ENCODE results near the gene RMDN3.
A peak's percentile ranks its signal among the peaks of the same experiment; 100 is the strongest.

The RMDN3 gene

GRCh38 chr15:40787344-40787841, 32.3 kb upstream of the RMDN3 start:
- ChIA-PET CTCF (interaction anchor here (0.6 to 15.4 kb wide), 12 partner anchors 8 to 223 kb away, joined by 3 to 204 read pairs (median 4); partner anchors contain the start of genes C15orf62, CCDC32, GCHFR and RMDN3), POLR2A (interaction anchor here (1.0 kb wide), 1 partner anchor 9 kb away, joined by 3 read pairs; no protein-coding TSS in a partner anchor)
- Histone ChIP-seq H3K4me1 (ENCODE audit: control extremely low read depth in 1 of 4, control insufficient read depth in 4 of 4, insufficient read depth in 4 of 4, low read length in 3 of 4) (peaks cover 7 to 37% (median 18%) of the 10 kb centered on the region in 4 experiments), H3K27ac (ENCODE audit: insufficient read depth in 1 of 2, low read depth in 1 of 2, low read length in 2 of 2, poor library complexity in 1 of 2, severe bottlenecking in 2 of 2) (no peak overlapping the region), H3K4me3 (ENCODE audit: control insufficient read depth in 1 of 7, extremely low read depth in 1 of 7, insufficient read depth in 4 of 7, low read depth in 2 of 7, low read length in 6 of 7) (no peak overlapping the region), H3K36me3 (ENCODE audit: control insufficient read depth in 4 of 4, insufficient read depth in 4 of 4, low read length in 3 of 4) (peaks cover 0 to 6% (median 4%) of the 10 kb centered on the region in 4 experiments), H3K9me3 (ENCODE audit: control extremely low read depth in 1 of 5, control insufficient read depth in 4 of 5, insufficient read depth in 2 of 5, low read depth in 1 of 5, low read length in 4 of 5) (no peaks in the 10 kb centered on the region), H3K27me3 (replicated peaks in 2 of 5; ENCODE audit: control insufficient read depth in 4 of 5, insufficient read depth in 5 of 5, low read length in 4 of 5) (no peaks in the 10 kb centered on the region)
- DNase-seq, result peak in 2 of 3 donors; percentile 49 to 50
- 0% methylated on average over 4 of the region's 4 CpGs for WGBS (ENCODE audit: insufficient coverage)

- Histone ChIP-seq H3K27me3 (replicated peaks in 2 of 5; ENCODE audit: control insufficient read depth in 4 of 5, insufficient read depth in 5 of 5, low read length in 4 of 5) (no peaks in the 10 kb centered on the region), H3K36me3 (ENCODE audit: control insufficient read depth in 4 of 4, insufficient read depth in 4 of 4, low read length in 3 of 4) (peaks cover 0 to 2% (median under 1%) of the 10 kb centered on the region in 4 experiments), H3K9me3 (ENCODE audit: control extremely low read depth in 1 of 5, control insufficient read depth in 4 of 5, insufficient read depth in 2 of 5, low read depth in 1 of 5, low read length in 4 of 5) (no peaks in the 10 kb centered on the region), H3K27ac (ENCODE audit: insufficient read depth in 1 of 2, low read depth in 1 of 2, low read length in 2 of 2, poor library complexity in 1 of 2, severe bottlenecking in 2 of 2) (no peak overlapping the region), H3K4me1 (ENCODE audit: control extremely low read depth in 1 of 4, control insufficient read depth in 4 of 4, insufficient read depth in 4 of 4, low read length in 3 of 4) (peaks cover 7 to 37% (median 18%) of the 10 kb centered on the region in 4 experiments), H3K4me3 (ENCODE audit: control insufficient read depth in 1 of 7, extremely low read depth in 1 of 7, insufficient read depth in 4 of 7, low read depth in 2 of 7, low read length in 6 of 7) (no peak overlapping the region)
- WGBS (ENCODE audit: insufficient coverage), result 100% methylated on average over 1 of the region's 2 CpGs
- DNase-seq, result no peak
- ChIA-PET POLR2A (interaction anchor here (0.6 kb wide), 1 partner anchor 50 kb away, joined by 3 read pairs; no protein-coding TSS in a partner anchor), CTCF (interaction anchor here (1.0 to 15.4 kb wide), 12 partner anchors 11 to 109 kb away, joined by 3 to 204 read pairs (median 9); partner anchors contain the start of genes C15orf62, GCHFR, RMDN3 and VPS18)
These were observed 30.8 kb upstream of the RMDN3 start for GRCh38 chr15:40785814-40786213.

GRCh38 chr15:40785164-40785563, 30.1 kb upstream of the RMDN3 start:
- Histone ChIP-seq H3K9me3 (ENCODE audit: control extremely low read depth in 1 of 5, control insufficient read depth in 4 of 5, insufficient read depth in 2 of 5, low read depth in 1 of 5, low read length in 4 of 5) (no peaks in the 10 kb centered on the region), H3K4me1 (ENCODE audit: control extremely low read depth in 1 of 4, control insufficient read depth in 4 of 4, insufficient read depth in 4 of 4, low read length in 3 of 4) (peaks cover 7 to 37% (median 18%) of the 10 kb centered on the region in 4 experiments), H3K27ac (ENCODE audit: insufficient read depth in 1 of 2, low read depth in 1 of 2, low read length in 2 of 2, poor library complexity in 1 of 2, severe bottlenecking in 2 of 2) (no peak overlapping the region), H3K4me3 (ENCODE audit: control insufficient read depth in 1 of 7, extremely low read depth in 1 of 7, insufficient read depth in 4 of 7, low read depth in 2 of 7, low read length in 6 of 7) (no peak overlapping the region), H3K27me3 (replicated peaks in 2 of 5; ENCODE audit: control insufficient read depth in 4 of 5, insufficient read depth in 5 of 5, low read length in 4 of 5) (no peaks in the 10 kb centered on the region), H3K36me3 (ENCODE audit: control insufficient read depth in 4 of 4, insufficient read depth in 4 of 4, low read length in 3 of 4) (peaks cover 0 to 2% (median 0%) of the 10 kb centered on the region in 4 experiments)
- WGBS (ENCODE audit: insufficient coverage), result 85% methylated on average over 2 of the region's 3 CpGs
- DNase-seq, result no peak
- CTCF ChIA-PET, result interaction anchor here (0.6 to 15.4 kb wide), 13 partner anchors 9 to 109 kb away, joined by 3 to 204 read pairs (median 4); partner anchors contain the start of genes C15orf62, DNAJC17, GCHFR and RMDN3
- POLR2A ChIA-PET, result no interaction called here

GRCh38 chr15:40782609-40783227, 27.7 kb upstream of the RMDN3 start:
- Histone ChIP-seq H3K27ac (ENCODE audit: insufficient read depth in 1 of 2, low read depth in 1 of 2, low read length in 2 of 2, poor library complexity in 1 of 2, severe bottlenecking in 2 of 2) (no peak overlapping the region), H3K27me3 (replicated peaks in 2 of 5; ENCODE audit: control insufficient read depth in 4 of 5, insufficient read depth in 5 of 5, low read length in 4 of 5) (no peaks in the 10 kb centered on the region), H3K9me3 (ENCODE audit: control extremely low read depth in 1 of 5, control insufficient read depth in 4 of 5, insufficient read depth in 2 of 5, low read depth in 1 of 5, low read length in 4 of 5) (no peaks in the 10 kb centered on the region), H3K4me3 (ENCODE audit: control insufficient read depth in 1 of 7, extremely low read depth in 1 of 7, insufficient read depth in 4 of 7, low read depth in 2 of 7, low read length in 6 of 7) (no peak overlapping the region), H3K36me3 (ENCODE audit: control insufficient read depth in 4 of 4, insufficient read depth in 4 of 4, low read length in 3 of 4) (peaks cover 0 to 20% (median 15%) of the 10 kb centered on the region in 4 experiments), H3K4me1 (ENCODE audit: control extremely low read depth in 1 of 4, control insufficient read depth in 4 of 4, insufficient read depth in 4 of 4, low read length in 3 of 4) (peaks cover 7 to 18% (median 11%) of the 10 kb centered on the region in 4 experiments)
- ChIA-PET POLR2A (no interaction called here), CTCF (interaction anchor here (0.6 to 15.4 kb wide), 26 partner anchors 10 to 193 kb away, joined by 3 to 204 read pairs (median 6); partner anchors contain the start of genes C15orf62, GCHFR, RAD51 and RMDN3)
- peak; percentile 65 to 81 (median 79) for DNase-seq
- 50% methylated on average over 8 of the region's 8 CpGs for WGBS (ENCODE audit: insufficient coverage)

- no peaks in the 10 kb centered on the region for H3K27me3 ChIP-seq (replicated peaks in 2 of 5; ENCODE audit: control insufficient read depth in 4 of 5, insufficient read depth in 5 of 5, low read length in 4 of 5)
- H3K9me3 ChIP-seq (ENCODE audit: control extremely low read depth in 1 of 5, control insufficient read depth in 4 of 5, insufficient read depth in 2 of 5, low read depth in 1 of 5, low read length in 4 of 5), result no peaks in the 10 kb centered on the region
- no peak overlapping the region for H3K4me3 ChIP-seq (ENCODE audit: control insufficient read depth in 1 of 7, extremely low read depth in 1 of 7, insufficient read depth in 4 of 7, low read depth in 2 of 7, low read length in 6 of 7)
- no peak overlapping the region for H3K27ac ChIP-seq (ENCODE audit: insufficient read depth in 1 of 2, low read depth in 1 of 2, low read length in 2 of 2, poor library complexity in 1 of 2, severe bottlenecking in 2 of 2)
- WGBS (ENCODE audit: insufficient coverage), result 93% methylated on average over 11 of the region's 11 CpGs
- H3K4me1 ChIP-seq (ENCODE audit: control extremely low read depth in 1 of 4, control insufficient read depth in 4 of 4, insufficient read depth in 4 of 4, low read length in 3 of 4), result no peaks in the 10 kb centered on the region
- ChIA-PET POLR2A (no interaction called here), CTCF (interaction anchor here (0.8 to 15.4 kb wide), 7 partner anchors 8 to 107 kb away, joined by 3 to 204 read pairs (median 3); partner anchors contain the start of genes GCHFR and RMDN3)
- no peak for DNase-seq
- H3K36me3 ChIP-seq (ENCODE audit: control insufficient read depth in 4 of 4, insufficient read depth in 4 of 4, low read length in 3 of 4), result peaks cover 9 to 70% (median 54%) of the 10 kb centered on the region in 4 experiments
These were observed 21.6 kb upstream of the RMDN3 start for GRCh38 chr15:40776537-40777141.

- ChIA-PET CTCF (interaction anchor here (0.8 to 15.4 kb wide), 8 partner anchors 9 to 81 kb away, joined by 3 to 204 read pairs (median 3); partner anchors contain the start of genes GCHFR and RMDN3), POLR2A (no interaction called here)
- Histone ChIP-seq H3K9me3 (ENCODE audit: control extremely low read depth in 1 of 5, control insufficient read depth in 4 of 5, insufficient read depth in 2 of 5, low read depth in 1 of 5, low read length in 4 of 5) (no peaks in the 10 kb centered on the region), H3K4me1 (ENCODE audit: control extremely low read depth in 1 of 4, control insufficient read depth in 4 of 4, insufficient read depth in 4 of 4, low read length in 3 of 4) (peaks cover 0 to 7% (median 5%) of the 10 kb centered on the region in 4 experiments), H3K27me3 (replicated peaks in 2 of 5; ENCODE audit: control insufficient read depth in 4 of 5, insufficient read depth in 5 of 5, low read length in 4 of 5) (no peaks in the 10 kb centered on the region), H3K36me3 (ENCODE audit: control insufficient read depth in 4 of 4, insufficient read depth in 4 of 4, low read length in 3 of 4) (peaks cover 9 to 71% (median 55%) of the 10 kb centered on the region in 4 experiments), H3K4me3 (ENCODE audit: control insufficient read depth in 1 of 7, extremely low read depth in 1 of 7, insufficient read depth in 4 of 7, low read depth in 2 of 7, low read length in 6 of 7) (no peak overlapping the region), H3K27ac (ENCODE audit: insufficient read depth in 1 of 2, low read depth in 1 of 2, low read length in 2 of 2, poor library complexity in 1 of 2, severe bottlenecking in 2 of 2) (no peak overlapping the region)
- over 99% methylated on average over 13 of the region's 14 CpGs for WGBS (ENCODE audit: insufficient coverage)
- DNase-seq, result no peak
These were observed 20.9 kb upstream of the RMDN3 start for GRCh38 chr15:40775740-40776536.

All from common myeloid progenitor, CD34-positive (primary cell).